ENCODE measurements around the gene TBC1D19. TPM values are rescaled to one million over a fixed set of nuclear protein-coding genes. Genes with fewer than 3 reads are reported as not detected.

TBC1D19 gene
- polyA plus RNA-seq, 1 experiment = 8.3 TPM

DNA sequence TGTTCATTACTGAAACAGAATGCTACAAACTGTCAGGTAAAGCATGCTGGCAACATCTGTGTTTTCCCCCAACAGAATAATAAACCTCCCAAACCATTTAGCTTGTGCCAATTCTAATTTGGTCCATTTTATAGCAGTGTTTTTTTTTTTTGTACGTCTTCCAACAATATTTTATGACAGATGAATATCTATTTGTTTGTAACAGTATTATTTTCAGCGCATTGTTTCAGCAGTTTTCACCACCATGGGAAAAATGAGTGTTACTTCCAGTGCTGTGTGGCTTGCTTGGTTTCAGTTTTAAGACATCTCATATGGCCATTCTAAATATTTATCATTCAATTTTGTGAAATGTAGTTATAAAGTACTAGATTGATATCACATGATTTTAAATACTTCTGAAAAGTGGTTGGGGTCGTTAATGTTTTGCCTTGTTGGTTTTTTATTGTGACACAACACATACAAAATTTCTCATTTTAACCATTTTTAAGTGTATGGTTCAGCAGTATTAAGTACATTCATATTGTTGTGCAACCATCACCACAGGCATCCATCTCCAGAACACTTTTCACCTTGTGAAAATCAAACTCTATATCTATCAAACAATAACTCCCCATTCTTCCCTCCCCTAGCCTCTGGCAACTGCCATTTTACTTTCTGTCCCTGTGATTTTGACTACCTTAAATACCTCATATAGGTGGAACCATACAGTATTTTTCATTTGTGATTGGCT is 25.6 kb upstream of the TBC1D19 start:
- TF ChIP-seq CTCF (IDR thresholded peaks at IDR 0.05; ENCODE audit: insufficient read depth, low read depth, low read length) = no peak
- CTCF ChIA-PET = no interaction called here
- DNase-seq (ENCODE audit: low read depth) = peak; percentile 65
- Histone ChIP-seq H3K4me3 (ENCODE audit: low read depth, low read length) (no peak overlapping the region), H3K36me3 (ENCODE audit: control insufficient read depth, insufficient read depth, low read length) (no peaks in the 10 kb centered on the region), H3K27me3 (ENCODE audit: control insufficient read depth, insufficient read depth, low read length) (no peaks in the 10 kb centered on the region)
- POLR2A ChIA-PET = no interaction called here

DNA sequence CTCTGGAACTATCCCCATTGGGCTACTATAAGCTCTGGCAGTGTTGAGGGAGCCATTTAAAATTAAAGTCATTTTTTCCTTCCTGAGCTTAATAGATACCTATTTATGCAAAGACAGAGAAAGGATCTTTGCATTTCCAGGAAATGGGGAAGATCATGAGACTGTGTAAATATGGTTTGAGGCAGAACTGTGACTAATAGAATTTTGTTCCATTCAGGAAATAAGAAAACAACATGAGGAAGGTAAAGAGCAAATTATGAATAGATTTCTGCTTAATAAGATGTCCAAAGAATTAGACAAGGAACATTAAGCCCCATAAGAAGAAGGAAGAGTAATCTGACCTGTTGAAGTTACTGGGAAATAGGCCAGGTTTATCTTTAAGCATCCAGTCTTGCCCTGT is 17.8 kb upstream of the TBC1D19 start:
- DNase-seq (ENCODE audit: low read depth) = no peak
- Histone ChIP-seq H3K4me3 (ENCODE audit: low read depth, low read length) (no peak overlapping the region), H3K36me3 (ENCODE audit: control insufficient read depth, insufficient read depth, low read length) (no peaks in the 10 kb centered on the region), H3K27me3 (ENCODE audit: control insufficient read depth, insufficient read depth, low read length) (no peaks in the 10 kb centered on the region)
- CTCF ChIA-PET = interaction anchor here (0.6 to 1.2 kb wide), 2 partner anchors 106 to 287 kb away, joined by 3 read pairs; no protein-coding TSS in a partner anchor
- POLR2A ChIA-PET = no interaction called here
- no peak for TF ChIP-seq CTCF (IDR thresholded peaks at IDR 0.05; ENCODE audit: insufficient read depth, low read depth, low read length)

DNA sequence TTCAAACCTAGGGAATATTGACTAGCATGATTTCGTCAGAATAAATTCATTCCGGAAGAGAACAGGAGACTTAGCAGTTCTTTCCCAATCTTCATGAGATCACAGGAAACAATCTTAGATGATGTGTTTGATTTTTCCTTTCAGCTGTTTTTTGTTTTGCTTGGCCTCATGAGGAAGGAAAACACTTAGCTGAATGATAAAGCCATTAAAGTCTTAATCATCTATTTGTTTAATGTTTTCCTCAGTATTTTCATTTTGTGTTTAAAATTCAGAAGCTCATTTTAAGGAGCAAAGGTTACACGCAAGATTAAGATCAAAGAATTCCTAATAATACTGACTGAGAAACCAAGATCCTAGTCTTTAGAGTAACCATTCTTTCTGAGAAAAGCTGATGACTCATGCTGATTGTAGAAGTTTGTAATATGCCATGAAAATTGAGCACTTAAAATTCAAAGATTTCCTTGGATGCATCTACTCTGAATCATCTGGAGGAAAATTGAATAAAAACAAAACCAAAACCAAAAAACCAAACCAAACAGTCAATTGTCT is 15.4 kb upstream of the TBC1D19 start:
- Histone ChIP-seq H3K27me3 (ENCODE audit: control insufficient read depth, insufficient read depth, low read length) (no peaks in the 10 kb centered on the region), H3K4me3 (ENCODE audit: low read depth, low read length) (no peak overlapping the region), H3K36me3 (ENCODE audit: control insufficient read depth, insufficient read depth, low read length) (no peaks in the 10 kb centered on the region)
- ChIA-PET CTCF (interaction anchor here (1.0 kb wide), 1 partner anchor 9 kb away, joined by 3 read pairs; no protein-coding TSS in a partner anchor), POLR2A (interaction anchor here (0.5 to 0.7 kb wide), 4 partner anchors 15 to 110 kb away, joined by 3 to 10 read pairs (median 4); no protein-coding TSS in a partner anchor)
- DNase-seq (ENCODE audit: low read depth) = peak; percentile 97
- TF ChIP-seq CTCF (IDR thresholded peaks at IDR 0.05; ENCODE audit: insufficient read depth, low read depth, low read length) = no peak

GRCh38 chr4:26570596-26570995 is 13.3 kb upstream of the TBC1D19 start:
- ChIA-PET CTCF (interaction anchor here (1.0 kb wide), 1 partner anchor 40 kb away, joined by 3 read pairs; no protein-coding TSS in a partner anchor), POLR2A (no interaction called here)
- TF ChIP-seq CTCF (IDR thresholded peaks at IDR 0.05; ENCODE audit: insufficient read depth, low read depth, low read length) = no peak
- DNase-seq (ENCODE audit: low read depth) = no peak
- Histone ChIP-seq H3K4me3 (ENCODE audit: low read depth, low read length) (no peak overlapping the region), H3K36me3 (ENCODE audit: control insufficient read depth, insufficient read depth, low read length) (no peaks in the 10 kb centered on the region), H3K27me3 (ENCODE audit: control insufficient read depth, insufficient read depth, low read length) (no peaks in the 10 kb centered on the region)

DNA sequence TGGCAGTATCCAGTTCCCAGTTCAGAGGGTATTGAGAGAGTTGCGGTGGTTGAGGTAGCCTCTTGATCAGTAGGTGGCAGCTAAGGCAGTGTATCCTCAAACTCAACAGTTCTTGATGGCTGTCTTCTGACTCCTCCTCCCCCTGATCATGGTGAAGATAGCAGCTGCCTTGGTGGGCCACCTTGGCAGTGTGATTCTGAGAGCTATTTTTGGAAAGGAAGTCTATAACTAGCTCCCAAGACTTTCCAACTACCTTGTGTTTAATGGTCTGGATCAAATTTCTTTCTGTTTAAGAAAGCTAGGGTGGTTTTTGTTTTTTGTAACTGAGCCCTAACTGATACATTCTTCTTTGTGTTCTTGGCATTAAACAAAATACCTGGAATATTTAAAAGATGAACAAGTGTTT is 10.5 kb upstream of the TBC1D19 start:
- no peak for TF ChIP-seq CTCF (IDR thresholded peaks at IDR 0.05; ENCODE audit: insufficient read depth, low read depth, low read length)
- H3K36me3 ChIP-seq (ENCODE audit: control insufficient read depth, insufficient read depth, low read length) = no peaks in the 10 kb centered on the region
- H3K27me3 ChIP-seq (ENCODE audit: control insufficient read depth, insufficient read depth, low read length) = no peaks in the 10 kb centered on the region
- H3K4me3 ChIP-seq (ENCODE audit: low read depth, low read length) = no peak overlapping the region
- DNase-seq (ENCODE audit: low read depth) = no peak
- POLR2A ChIA-PET = no interaction called here
- CTCF ChIA-PET = interaction anchor here (1.9 kb wide), 1 partner anchor 148 kb away, joined by 5 read pairs; no protein-coding TSS in a partner anchor
